Measurements from ENCODE around the gene MEPCE.

The MEPCE gene

GRCh38 chr7:100415448-100415847 lies 14.2 kb upstream of the MEPCE start:
- POLR2A ChIA-PET: interaction anchor here (0.9 to 1.4 kb wide), 3 partner anchors 10 to 15 kb away, joined by 3 to 12 read pairs (median 3); partner anchors contain the start of gene ZCWPW1

GRCh38 chr7:100418930-100419659 lies 10.5 kb upstream of the MEPCE start:
- Histone ChIP-seq H3K4me1 (ENCODE audit: control insufficient read depth, insufficient read depth, low read length) (no peaks in the 10 kb centered on the region), H3K9me3 (ENCODE audit: control insufficient read depth, insufficient read depth, low read depth, low read length) (no peaks in the 10 kb centered on the region), H3K27ac (ENCODE audit: extremely low read depth, low read depth, low read length) (no peak overlapping the region), H3K36me3 (ENCODE audit: control insufficient read depth in 2 of 2, insufficient read depth in 1 of 2, low read length in 2 of 2) (no peaks in the 10 kb centered on the region), H3K4me3 (ENCODE audit: low read depth, low read length) (no peak overlapping the region)
- POLR2A ChIA-PET: interaction anchor here (0.9 to 1.8 kb wide), 2 partner anchors 9 to 167 kb away, joined by 3 to 10 read pairs; partner anchors contain the start of genes FBXO24, LRCH4 and ZCWPW1
- CTCF ChIA-PET: interaction anchor here (1.0 to 1.1 kb wide), 2 partner anchors 11 to 21 kb away, joined by 3 read pairs; no protein-coding TSS in a partner anchor
- TF ChIP-seq ATF2 (tag by site-specific recombination; IDR thresholded peaks at IDR 0.05; ENCODE audit: low read depth) (no peak), MZF1 (tag by site-specific recombination; IDR thresholded peaks at IDR 0.05; ENCODE audit: borderline replicate concordance) (no peak), ZNF354C (tag by site-specific recombination; IDR thresholded peaks at IDR 0.05; ENCODE audit: borderline replicate concordance, low read depth) (no peak), ZSCAN23 (tag by site-specific recombination; IDR thresholded peaks at IDR 0.05) (no peak), ZNF571 (tag by site-specific recombination; IDR thresholded peaks at IDR 0.05) (no peak), ZNF146 (tag by site-specific recombination; IDR thresholded peaks at IDR 0.05) (no peak), ZFP69B (tag by site-specific recombination; IDR thresholded peaks at IDR 0.05) (no peak), ZNF645 (tag by site-specific recombination; IDR thresholded peaks at IDR 0.05) (no peak), ZNF701 (tag by site-specific recombination; IDR thresholded peaks at IDR 0.05) (no peak), ZNF391 (tag by site-specific recombination; IDR thresholded peaks at IDR 0.05; ENCODE audit: borderline replicate concordance, low read depth) (no peak), ZSCAN16 (tag by site-specific recombination; IDR thresholded peaks at IDR 0.05) (no peak), ZNF133 (tag by site-specific recombination; IDR thresholded peaks at IDR 0.05) (no peak), ZNF510 (tag by site-specific recombination; IDR thresholded peaks at IDR 0.05; ENCODE audit: insufficient replicate concordance) (no peak), ZNF112 (tag by site-specific recombination; IDR thresholded peaks at IDR 0.05) (no peak), ZNF660 (tag by site-specific recombination; IDR thresholded peaks at IDR 0.05) (no peak), ZNF114 (tag by site-specific recombination; IDR thresholded peaks at IDR 0.05) (no peak)

More at GRCh38 chr7:100415448-100415847, 14.2 kb upstream of the MEPCE start:
- Histone ChIP-seq H3K36me3 (ENCODE audit: control insufficient read depth in 2 of 2, insufficient read depth in 1 of 2, low read length in 2 of 2) (no peaks in the 10 kb centered on the region), H3K9me3 (ENCODE audit: control insufficient read depth, insufficient read depth, low read depth, low read length) (no peaks in the 10 kb centered on the region), H3K4me3 (ENCODE audit: low read depth, low read length) (no peak overlapping the region), H3K4me1 (ENCODE audit: control insufficient read depth, insufficient read depth, low read length) (no peaks in the 10 kb centered on the region), H3K27ac (ENCODE audit: extremely low read depth, low read depth, low read length) (no peak overlapping the region)
- CTCF ChIA-PET: interaction anchor here (0.6 to 1.6 kb wide), 2 partner anchors 8 to 13 kb away, joined by 6 to 11 read pairs; no protein-coding TSS in a partner anchor
- no peak for TF ChIP-seq ZNF561 (tag by site-specific recombination; IDR thresholded peaks at IDR 0.05; ENCODE audit: borderline replicate concordance)
- no peak for TF ChIP-seq ZNF132 (tag by site-specific recombination; IDR thresholded peaks at IDR 0.05; ENCODE audit: borderline replicate concordance)
- TF ChIP-seq ZNF610 (tag by site-specific recombination; IDR thresholded peaks at IDR 0.05; ENCODE audit: borderline replicate concordance): peak; percentile 99

Measured in HEK293 (cell line).